ENCODE results near the gene ENO4. TPM values are rescaled to one million over a fixed set of nuclear protein-coding genes. Genes with fewer than 3 reads are reported as not detected.
A peak's percentile ranks its signal among the peaks of the same experiment; 100 is the strongest.

The ENO4 gene, protein sequence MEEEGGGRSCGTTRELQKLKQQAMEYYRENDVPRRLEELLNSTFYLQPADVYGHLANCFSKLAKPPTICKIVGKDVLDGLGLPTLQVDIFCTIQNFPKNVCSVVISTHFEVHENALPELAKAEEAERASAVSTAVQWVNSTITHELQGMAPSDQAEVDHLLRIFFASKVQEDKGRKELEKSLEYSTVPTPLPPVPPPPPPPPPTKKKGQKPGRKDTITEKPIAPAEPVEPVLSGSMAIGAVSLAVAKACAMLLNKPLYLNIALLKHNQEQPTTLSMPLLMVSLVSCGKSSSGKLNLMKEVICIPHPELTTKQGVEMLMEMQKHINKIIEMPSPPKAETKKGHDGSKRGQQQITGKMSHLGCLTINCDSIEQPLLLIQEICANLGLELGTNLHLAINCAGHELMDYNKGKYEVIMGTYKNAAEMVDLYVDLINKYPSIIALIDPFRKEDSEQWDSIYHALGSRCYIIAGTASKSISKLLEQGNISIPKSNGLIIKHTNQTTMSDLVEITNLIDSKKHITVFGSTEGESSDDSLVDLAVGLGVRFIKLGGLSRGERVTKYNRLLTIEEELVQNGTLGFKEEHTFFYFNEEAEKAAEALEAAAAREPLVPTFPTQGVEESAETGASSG
- not detected in 2 replicates for total RNA-seq

DNA sequence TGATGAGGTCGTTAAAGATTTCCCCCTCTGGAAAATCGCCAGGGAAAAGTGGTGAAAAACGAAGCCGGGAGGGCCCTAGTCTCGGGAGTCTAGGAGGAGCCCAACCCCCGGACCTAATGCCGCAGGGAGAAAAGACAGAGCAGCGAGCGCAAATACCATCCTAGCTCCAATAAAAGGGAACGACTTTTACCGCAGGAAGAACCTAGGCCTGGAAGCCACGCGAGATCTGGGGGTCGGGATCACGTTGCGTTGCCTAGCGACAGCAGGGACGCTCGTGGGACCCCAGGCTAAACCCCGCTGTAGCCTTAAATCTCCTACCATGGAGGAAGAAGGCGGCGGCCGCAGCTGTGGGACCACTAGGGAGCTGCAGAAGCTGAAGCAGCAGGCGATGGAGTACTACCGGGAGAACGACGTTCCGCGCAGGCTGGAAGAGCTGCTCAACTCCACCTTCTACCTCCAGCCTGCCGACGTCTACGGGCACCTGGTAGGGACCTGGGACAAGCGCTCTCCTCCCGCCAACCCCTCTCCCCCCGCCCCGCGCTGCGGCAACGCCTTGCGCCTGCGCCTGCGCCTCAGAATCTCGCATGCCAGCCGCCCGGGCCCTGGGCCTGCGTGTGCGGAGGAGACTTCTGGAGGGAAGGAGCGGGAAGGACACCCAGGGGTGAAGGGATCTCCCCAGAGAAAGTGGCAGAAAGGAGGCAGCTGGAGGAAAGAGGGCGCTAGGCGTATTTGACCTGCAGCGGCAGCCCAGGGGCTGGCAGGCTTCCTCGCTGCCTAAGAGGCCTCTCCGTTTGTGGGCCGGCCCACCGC, at the start of gene ENO4:
ENO4 (plus strand) TSS at position 252 of the 810 bp plus-strand sequence; CDS start at position 320, 68 bp downstream.
- TF ChIP-seq, protein P1, sequence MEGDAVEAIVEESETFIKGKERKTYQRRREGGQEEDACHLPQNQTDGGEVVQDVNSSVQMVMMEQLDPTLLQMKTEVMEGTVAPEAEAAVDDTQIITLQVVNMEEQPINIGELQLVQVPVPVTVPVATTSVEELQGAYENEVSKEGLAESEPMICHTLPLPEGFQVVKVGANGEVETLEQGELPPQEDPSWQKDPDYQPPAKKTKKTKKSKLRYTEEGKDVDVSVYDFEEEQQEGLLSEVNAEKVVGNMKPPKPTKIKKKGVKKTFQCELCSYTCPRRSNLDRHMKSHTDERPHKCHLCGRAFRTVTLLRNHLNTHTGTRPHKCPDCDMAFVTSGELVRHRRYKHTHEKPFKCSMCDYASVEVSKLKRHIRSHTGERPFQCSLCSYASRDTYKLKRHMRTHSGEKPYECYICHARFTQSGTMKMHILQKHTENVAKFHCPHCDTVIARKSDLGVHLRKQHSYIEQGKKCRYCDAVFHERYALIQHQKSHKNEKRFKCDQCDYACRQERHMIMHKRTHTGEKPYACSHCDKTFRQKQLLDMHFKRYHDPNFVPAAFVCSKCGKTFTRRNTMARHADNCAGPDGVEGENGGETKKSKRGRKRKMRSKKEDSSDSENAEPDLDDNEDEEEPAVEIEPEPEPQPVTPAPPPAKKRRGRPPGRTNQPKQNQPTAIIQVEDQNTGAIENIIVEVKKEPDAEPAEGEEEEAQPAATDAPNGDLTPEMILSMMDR (IDR thresholded peaks at IDR 0.05; ENCODE audit: insufficient read depth, low read length, severe bottlenecking), result no peak
- no peaks in the 10 kb centered on the region for H3K27me3 ChIP-seq (ENCODE audit: control insufficient read depth, insufficient read depth, low read length)
- DNase-seq (ENCODE audit: low read depth), result peak; percentile 80
- H3K36me3 ChIP-seq (ENCODE audit: control insufficient read depth, insufficient read depth, low read length), result no peaks in the 10 kb centered on the region
- no peak for FAIRE-seq
- peak within 1 kb of the TSS; percentile 88 for H3K4me3 ChIP-seq (ENCODE audit: low read depth, low read length)

DNA sequence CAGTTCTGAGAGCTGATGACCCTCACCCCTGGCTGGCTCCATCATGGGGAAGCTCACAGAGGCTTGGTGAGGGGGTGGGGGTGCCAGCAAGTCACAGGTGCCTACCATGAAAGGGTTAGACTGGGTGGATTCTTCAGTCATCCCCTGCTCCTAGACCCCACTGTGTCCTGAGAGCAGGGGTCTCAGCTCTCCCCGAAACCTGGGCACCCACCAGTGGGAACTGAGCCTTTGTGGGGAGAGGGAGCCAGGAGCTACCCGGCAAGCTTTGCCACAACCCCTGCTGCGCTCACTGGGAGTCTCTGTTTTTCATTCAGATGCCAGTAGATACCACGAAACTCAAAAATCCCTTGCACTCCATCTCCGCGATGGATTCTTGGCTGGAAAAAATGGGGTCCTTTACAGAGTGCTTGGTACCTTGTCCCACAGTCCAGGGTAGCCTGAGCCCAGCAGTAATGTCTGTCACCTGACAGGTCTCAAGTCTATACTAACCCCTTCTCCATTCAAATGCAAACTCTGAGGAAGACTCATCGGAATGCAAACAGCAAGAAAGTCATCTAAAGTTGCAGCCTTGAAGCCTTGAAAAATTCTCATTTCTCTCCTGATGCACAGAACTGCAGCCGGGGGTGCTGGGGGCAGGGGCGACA, 48.9 kb upstream of the ENO4 start:
- no peaks in the 10 kb centered on the region for H3K36me3 ChIP-seq (ENCODE audit: control insufficient read depth, insufficient read depth, low read length)
- TF ChIP-seq, protein P1 (IDR thresholded peaks at IDR 0.05; ENCODE audit: insufficient read depth, low read length, severe bottlenecking), result no peak
- DNase-seq (ENCODE audit: low read depth), result no peak
- H3K4me3 ChIP-seq (ENCODE audit: low read depth, low read length), result no peak overlapping the region
- FAIRE-seq, result no peak
- H3K27me3 ChIP-seq (ENCODE audit: control insufficient read depth, insufficient read depth, low read length), result peaks cover 1% of the 10 kb centered on the region

DNA sequence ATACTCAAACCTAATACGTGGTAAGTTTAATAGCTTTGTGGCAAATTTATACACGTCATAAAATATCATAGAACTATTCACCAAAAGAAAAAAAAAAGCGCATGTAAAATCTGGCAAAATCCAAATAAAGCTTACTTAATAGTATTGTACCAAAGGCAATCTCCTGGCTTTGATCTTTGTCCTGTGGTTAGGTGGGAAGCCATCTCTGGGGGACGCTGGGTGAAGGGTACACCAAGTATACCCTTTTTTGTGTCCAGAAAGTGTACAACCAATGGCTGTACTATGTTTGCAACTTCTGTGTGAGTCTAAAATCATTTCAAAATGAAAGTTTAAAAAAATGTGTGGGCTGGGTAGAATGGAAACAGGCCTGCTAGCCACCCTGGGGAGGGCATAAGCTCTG, 47.6 kb upstream of the ENO4 start:
- TF ChIP-seq, protein P1 (IDR thresholded peaks at IDR 0.05; ENCODE audit: insufficient read depth, low read length, severe bottlenecking), result no peak
- DNase-seq (ENCODE audit: low read depth) (no peak), FAIRE-seq (no peak)
- H3K4me3 ChIP-seq (ENCODE audit: low read depth, low read length), result no peak overlapping the region
- H3K36me3 ChIP-seq (ENCODE audit: control insufficient read depth, insufficient read depth, low read length), result no peaks in the 10 kb centered on the region
- peaks cover 1% of the 10 kb centered on the region for H3K27me3 ChIP-seq (ENCODE audit: control insufficient read depth, insufficient read depth, low read length)

GRCh38 chr10:116802474-116802873, 46.8 kb upstream of the ENO4 start:
- Histone ChIP-seq H3K36me3 (ENCODE audit: control insufficient read depth, insufficient read depth, low read length) (no peaks in the 10 kb centered on the region), H3K27me3 (ENCODE audit: control insufficient read depth, insufficient read depth, low read length) (peaks cover 1% of the 10 kb centered on the region), H3K4me3 (ENCODE audit: low read depth, low read length) (no peak overlapping the region)
- TF ChIP-seq, protein P1 (IDR thresholded peaks at IDR 0.05; ENCODE audit: insufficient read depth, low read length, severe bottlenecking), result no peak
- DNase-seq (ENCODE audit: low read depth) (no peak), FAIRE-seq (no peak)

DNA sequence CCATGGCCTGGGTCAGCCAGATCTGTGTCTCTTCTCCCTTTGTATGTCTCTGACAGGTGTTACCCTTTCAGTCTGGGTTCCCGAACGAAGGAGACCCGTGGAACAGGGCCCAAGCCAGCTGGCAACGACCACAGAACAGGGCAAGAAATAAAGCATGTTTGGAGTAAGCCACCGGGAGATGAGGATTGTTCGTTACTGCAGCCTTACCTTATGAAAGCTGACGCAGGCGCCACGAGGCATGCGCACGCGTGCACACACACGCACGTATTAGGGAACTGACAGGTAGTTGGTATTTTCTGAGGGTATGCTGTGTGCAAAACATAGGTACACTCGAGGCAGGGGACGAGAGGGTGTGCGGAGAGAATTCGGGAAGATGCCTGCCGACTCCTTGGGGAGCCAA, 46.4 kb upstream of the ENO4 start:
- Histone ChIP-seq H3K27me3 (ENCODE audit: control insufficient read depth, insufficient read depth, low read length) (peaks cover 1% of the 10 kb centered on the region), H3K36me3 (ENCODE audit: control insufficient read depth, insufficient read depth, low read length) (no peaks in the 10 kb centered on the region), H3K4me3 (ENCODE audit: low read depth, low read length) (no peak overlapping the region)
- TF ChIP-seq, protein P1 (IDR thresholded peaks at IDR 0.05; ENCODE audit: insufficient read depth, low read length, severe bottlenecking), result no peak
- DNase-seq (ENCODE audit: low read depth) (no peak), FAIRE-seq (no peak)

Data from bronchial epithelial cell (primary cell).